Measurements from ENCODE around the gene WDR43. TPM values are rescaled to one million over a fixed set of nuclear protein-coding genes. Genes with fewer than 3 reads are reported as not detected.

Gene WDR43
- total RNA-seq, 1 experiment from 2014 or later: 112 TPM

- no peak overlapping the region for H3K27ac Mint-ChIP-seq
- no peak for TF ChIP-seq ZNF423 (CRISPR knock-in tag; IDR thresholded peaks at IDR 0.05)
- TF ChIP-seq USF2 (CRISPR knock-in tag; IDR thresholded peaks at IDR 0.05): no peak
- no peak for TF ChIP-seq HMGA2 (CRISPR knock-in tag; IDR thresholded peaks at IDR 0.05)
- TF ChIP-seq ATF1 (CRISPR knock-in tag; IDR thresholded peaks at IDR 0.05): no peak
- TF ChIP-seq ZNF396 (CRISPR knock-in tag; IDR thresholded peaks at IDR 0.05; ENCODE audit: borderline replicate concordance): no peak
- no peak for TF ChIP-seq NR2C2 (CRISPR knock-in tag; IDR thresholded peaks at IDR 0.05)
- TF ChIP-seq GABPB1 (CRISPR knock-in tag; IDR thresholded peaks at IDR 0.05): no peak
- TF ChIP-seq SMAD3 (CRISPR knock-in tag; IDR thresholded peaks at IDR 0.05; ENCODE audit: borderline replicate concordance): no peak
- no peak for TF ChIP-seq JAZF1 (CRISPR knock-in tag; IDR thresholded peaks at IDR 0.05)
- TF ChIP-seq, protein P1, sequence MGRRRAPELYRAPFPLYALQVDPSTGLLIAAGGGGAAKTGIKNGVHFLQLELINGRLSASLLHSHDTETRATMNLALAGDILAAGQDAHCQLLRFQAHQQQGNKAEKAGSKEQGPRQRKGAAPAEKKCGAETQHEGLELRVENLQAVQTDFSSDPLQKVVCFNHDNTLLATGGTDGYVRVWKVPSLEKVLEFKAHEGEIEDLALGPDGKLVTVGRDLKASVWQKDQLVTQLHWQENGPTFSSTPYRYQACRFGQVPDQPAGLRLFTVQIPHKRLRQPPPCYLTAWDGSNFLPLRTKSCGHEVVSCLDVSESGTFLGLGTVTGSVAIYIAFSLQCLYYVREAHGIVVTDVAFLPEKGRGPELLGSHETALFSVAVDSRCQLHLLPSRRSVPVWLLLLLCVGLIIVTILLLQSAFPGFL (CRISPR knock-in tag; IDR thresholded peaks at IDR 0.05; ENCODE audit: borderline replicate concordance): no peak
- TF ChIP-seq FOXK1 (CRISPR knock-in tag; IDR thresholded peaks at IDR 0.05): no peak
- TF ChIP-seq, protein P2, sequence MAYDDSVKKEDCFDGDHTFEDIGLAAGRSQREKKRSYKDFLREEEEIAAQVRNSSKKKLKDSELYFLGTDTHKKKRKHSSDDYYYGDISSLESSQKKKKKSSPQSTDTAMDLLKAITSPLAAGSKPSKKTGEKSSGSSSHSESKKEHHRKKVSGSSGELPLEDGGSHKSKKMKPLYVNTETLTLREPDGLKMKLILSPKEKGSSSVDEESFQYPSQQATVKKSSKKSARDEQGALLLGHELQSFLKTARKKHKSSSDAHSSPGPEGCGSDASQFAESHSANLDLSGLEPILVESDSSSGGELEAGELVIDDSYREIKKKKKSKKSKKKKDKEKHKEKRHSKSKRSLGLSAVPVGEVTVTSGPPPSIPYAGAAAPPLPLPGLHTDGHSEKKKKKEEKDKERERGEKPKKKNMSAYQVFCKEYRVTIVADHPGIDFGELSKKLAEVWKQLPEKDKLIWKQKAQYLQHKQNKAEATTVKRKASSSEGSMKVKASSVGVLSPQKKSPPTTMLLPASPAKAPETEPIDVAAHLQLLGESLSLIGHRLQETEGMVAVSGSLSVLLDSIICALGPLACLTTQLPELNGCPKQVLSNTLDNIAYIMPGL (CRISPR knock-in tag; IDR thresholded peaks at IDR 0.05): no peak
- TF ChIP-seq CBFB (CRISPR knock-in tag; IDR thresholded peaks at IDR 0.05; ENCODE audit: low read depth): no peak
- TF ChIP-seq ZBTB21 (CRISPR knock-in tag; IDR thresholded peaks at IDR 0.05; ENCODE audit: borderline replicate concordance): no peak
- TF ChIP-seq SMAD4 (CRISPR knock-in tag; IDR thresholded peaks at IDR 0.05): no peak
- no peak for TF ChIP-seq ZNF317 (CRISPR knock-in tag; IDR thresholded peaks at IDR 0.05; ENCODE audit: borderline replicate concordance, low read depth)
- TF ChIP-seq ETV6 (CRISPR knock-in tag; IDR thresholded peaks at IDR 0.05): no peak
- TF ChIP-seq MAX (CRISPR knock-in tag; IDR thresholded peaks at IDR 0.05): no peak
- H3K36me3 Mint-ChIP-seq: peaks cover 10% of the 10 kb centered on the region
- no peaks in the 10 kb centered on the region for H3K27me3 Mint-ChIP-seq (ENCODE audit: low read depth)
- H3K9me3 Mint-ChIP-seq: no peaks in the 10 kb centered on the region
- ATAC-seq: no peak
- H3K4me3 Mint-ChIP-seq: peak overlapping the region; percentile 98
- peaks cover 48% of the 10 kb centered on the region for H3K4me1 Mint-ChIP-seq
- ChIA-PET POLR2A (no interaction called here), CTCF (no interaction called here)
- DNase-seq (ENCODE audit: low spot score): no peak
Measured at GRCh38 chr2:28896906-28897305, 2.4 kb downstream of the WDR43 start.

DNA sequence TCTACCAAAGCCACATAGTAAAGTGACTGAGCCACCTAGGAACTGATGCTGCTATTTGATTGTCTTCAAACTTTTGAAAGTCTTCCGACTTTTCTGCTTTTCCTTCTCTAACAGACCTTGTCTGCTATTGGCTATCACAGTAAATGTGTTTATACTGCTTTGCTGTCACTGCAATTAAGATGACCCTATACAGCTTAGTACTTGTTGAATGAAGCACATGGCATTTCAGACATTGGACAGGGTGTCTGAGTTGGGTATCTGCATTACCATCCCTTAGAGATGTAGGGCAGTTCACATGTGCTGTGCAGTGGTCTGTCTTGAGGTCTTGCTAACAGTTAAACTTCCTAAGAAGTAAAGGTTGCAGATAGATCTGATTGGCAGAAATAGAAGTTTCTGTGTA, 3.6 kb downstream of the WDR43 start:
- Mint-ChIP-seq H3K4me3 (peak overlapping the region; percentile 98), H3K27me3 (ENCODE audit: low read depth) (no peaks in the 10 kb centered on the region), H3K4me1 (peaks cover 48% of the 10 kb centered on the region), H3K27ac (no peak overlapping the region), H3K36me3 (peaks cover 20% of the 10 kb centered on the region), H3K9me3 (no peaks in the 10 kb centered on the region)
- DNase-seq (ENCODE audit: low spot score): no peak
- POLR2A ChIA-PET: no interaction called here
- CTCF ChIA-PET: no interaction called here
- ATAC-seq: no peak
- no peak for TF ChIP-seq E2F4 (CRISPR knock-in tag; IDR thresholded peaks at IDR 0.05; ENCODE audit: borderline replicate concordance, low read depth)
- TF ChIP-seq TP53 (CRISPR knock-in tag; IDR thresholded peaks at IDR 0.05): no peak
- no peak for TF ChIP-seq ZNF396 (CRISPR knock-in tag; IDR thresholded peaks at IDR 0.05; ENCODE audit: borderline replicate concordance)
- TF ChIP-seq, protein P3, sequence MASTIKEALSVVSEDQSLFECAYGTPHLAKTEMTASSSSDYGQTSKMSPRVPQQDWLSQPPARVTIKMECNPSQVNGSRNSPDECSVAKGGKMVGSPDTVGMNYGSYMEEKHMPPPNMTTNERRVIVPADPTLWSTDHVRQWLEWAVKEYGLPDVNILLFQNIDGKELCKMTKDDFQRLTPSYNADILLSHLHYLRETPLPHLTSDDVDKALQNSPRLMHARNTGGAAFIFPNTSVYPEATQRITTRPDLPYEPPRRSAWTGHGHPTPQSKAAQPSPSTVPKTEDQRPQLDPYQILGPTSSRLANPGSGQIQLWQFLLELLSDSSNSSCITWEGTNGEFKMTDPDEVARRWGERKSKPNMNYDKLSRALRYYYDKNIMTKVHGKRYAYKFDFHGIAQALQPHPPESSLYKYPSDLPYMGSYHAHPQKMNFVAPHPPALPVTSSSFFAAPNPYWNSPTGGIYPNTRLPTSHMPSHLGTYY (CRISPR knock-in tag; IDR thresholded peaks at IDR 0.05): no peak
- no peak for TF ChIP-seq RELA (CRISPR knock-in tag; IDR thresholded peaks at IDR 0.05; ENCODE audit: borderline replicate concordance)
- TF ChIP-seq, protein P4, sequence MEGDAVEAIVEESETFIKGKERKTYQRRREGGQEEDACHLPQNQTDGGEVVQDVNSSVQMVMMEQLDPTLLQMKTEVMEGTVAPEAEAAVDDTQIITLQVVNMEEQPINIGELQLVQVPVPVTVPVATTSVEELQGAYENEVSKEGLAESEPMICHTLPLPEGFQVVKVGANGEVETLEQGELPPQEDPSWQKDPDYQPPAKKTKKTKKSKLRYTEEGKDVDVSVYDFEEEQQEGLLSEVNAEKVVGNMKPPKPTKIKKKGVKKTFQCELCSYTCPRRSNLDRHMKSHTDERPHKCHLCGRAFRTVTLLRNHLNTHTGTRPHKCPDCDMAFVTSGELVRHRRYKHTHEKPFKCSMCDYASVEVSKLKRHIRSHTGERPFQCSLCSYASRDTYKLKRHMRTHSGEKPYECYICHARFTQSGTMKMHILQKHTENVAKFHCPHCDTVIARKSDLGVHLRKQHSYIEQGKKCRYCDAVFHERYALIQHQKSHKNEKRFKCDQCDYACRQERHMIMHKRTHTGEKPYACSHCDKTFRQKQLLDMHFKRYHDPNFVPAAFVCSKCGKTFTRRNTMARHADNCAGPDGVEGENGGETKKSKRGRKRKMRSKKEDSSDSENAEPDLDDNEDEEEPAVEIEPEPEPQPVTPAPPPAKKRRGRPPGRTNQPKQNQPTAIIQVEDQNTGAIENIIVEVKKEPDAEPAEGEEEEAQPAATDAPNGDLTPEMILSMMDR (IDR thresholded peaks at IDR 0.05): no peak
- no peak for TF ChIP-seq ZNF532 (CRISPR knock-in tag; IDR thresholded peaks at IDR 0.05; ENCODE audit: borderline replicate concordance)
- no peak for TF ChIP-seq SMAD3 (CRISPR knock-in tag; IDR thresholded peaks at IDR 0.05; ENCODE audit: borderline replicate concordance)

Data from WTC11 (cell line).